Keratinocyte (primary cell): Measurements from ENCODE around the gene ANKRD6. TPM values are rescaled to one million over a fixed set of nuclear protein-coding genes. Genes with fewer than 3 reads are reported as not detected.

Source experiments
- DNase-seq: peaks from one replicate; pipeline ENCODE4 v3.0.0-alpha.2; 2011; ENCODE audit warnings: low read depth, missing footprints, low spot score
- FAIRE-seq: peaks from 2 replicates; lab custom pipeline; 2011; peaks lifted over from hg19 to GRCh38; lab: Jason Lieb, UNC
- H2AFZ ChIP-seq: 2 replicates; pipeline ENCODE4 v1.6.0; 2012; ENCODE audit warnings: low read length, control low read depth, inconsistent platforms; ENCODE audit not compliant: control insufficient read depth
- H3K27ac ChIP-seq: 2 replicates; pipeline ENCODE4 v1.5.1; 2011; ENCODE audit warnings: low read length; ENCODE audit not compliant: control insufficient read depth, insufficient read depth
- H3K27me3 ChIP-seq: 3 replicates; pipeline ENCODE4 v1.6.0; 2011; ENCODE audit warnings: low read length; ENCODE audit not compliant: control insufficient read depth, insufficient read depth; ENCODE audit errors: extremely low read depth
- H3K36me3 ChIP-seq, 2 experiments: 2 replicates in 1 of 2; 3 replicates in 1 of 2; pipeline ENCODE4 v1.5.1; 2011; ENCODE audit warnings: low read length in 2 of 2, mild to moderate bottlenecking in 1 of 2; ENCODE audit not compliant: control insufficient read depth in 2 of 2, insufficient read depth in 2 of 2; ENCODE audit errors: extremely low read depth in 1 of 2
- H3K4me1 ChIP-seq: 3 replicates; pipeline ENCODE4 v1.5.1; 2011; ENCODE audit warnings: low read length; ENCODE audit not compliant: control insufficient read depth, insufficient read depth; ENCODE audit errors: extremely low read depth
- H3K4me2 ChIP-seq: 3 replicates; pipeline ENCODE4 v1.6.0; 2011; ENCODE audit warnings: low read depth, low read length; ENCODE audit not compliant: control insufficient read depth, insufficient read depth; ENCODE audit errors: extremely low read depth
- H3K4me3 ChIP-seq, 3 experiments: fragments of 200-600 bp in 1 of 3; sonication (generic) in 1 of 3; 2 replicates in 2 of 3; 3 replicates in 1 of 3; pipeline ENCODE4 v1.5.1; 2011 to 2016; ENCODE audit warnings: low read length in 3 of 3, mild to moderate bottlenecking in 3 of 3, control low read depth in 2 of 3, inconsistent platforms in 1 of 3, low read depth in 1 of 3, mixed read lengths in 1 of 3, mixed run types in 1 of 3, moderate library complexity in 1 of 3; ENCODE audit not compliant: control insufficient read depth in 2 of 3, insufficient read depth in 2 of 3; ENCODE audit errors: extremely low read depth in 1 of 3
- H3K79me2 ChIP-seq: 2 replicates; pipeline ENCODE4 v1.6.0; 2012; ENCODE audit warnings: low read length; ENCODE audit not compliant: control insufficient read depth, insufficient read depth
- H3K9ac ChIP-seq: 3 replicates; pipeline ENCODE4 v1.6.0; 2011; ENCODE audit warnings: low read length; ENCODE audit not compliant: control insufficient read depth, insufficient read depth; ENCODE audit errors: extremely low read depth
- H3K9me1 ChIP-seq: 3 replicates; pipeline ENCODE4 v1.6.0; 2011; ENCODE audit warnings: low read length; ENCODE audit not compliant: control insufficient read depth, insufficient read depth; ENCODE audit errors: extremely low read depth
- H3K9me3 ChIP-seq: 2 replicates; pipeline ENCODE4 v1.5.1; 2012; ENCODE audit warnings: low read depth, low read length; ENCODE audit not compliant: control insufficient read depth
- H4K20me1 ChIP-seq: 3 replicates; pipeline ENCODE4 v1.6.0; 2011; ENCODE audit warnings: low read length; ENCODE audit not compliant: control insufficient read depth, insufficient read depth; ENCODE audit errors: extremely low read depth
- CTCF ChIP-seq, 3 experiments: IDR thresholded peaks in 1 of 3; conservative IDR thresholded peaks in 1 of 3; optimal IDR thresholded peaks in 1 of 3; 2 replicates in 2 of 3; 3 replicates in 1 of 3; pipeline versions ENCODE3 to v1.5.1; 2011; ENCODE audit warnings: low read length in 3 of 3, mild to moderate bottlenecking in 3 of 3, moderate library complexity in 2 of 3, control low read depth in 1 of 3, inconsistent platforms in 1 of 3; ENCODE audit not compliant: insufficient read depth in 2 of 3; ENCODE audit errors: extremely low read depth in 1 of 3
- EZH2 ChIP-seq: IDR thresholded peaks from one replicate; pipeline ENCODE4 v1.6.1; 2012; ENCODE audit warnings: inconsistent platforms, mild to moderate bottlenecking, low read length, moderate library complexity
- dilution Hi-C: fragments of 300-500 bp; cut with MboI; formaldehyde crosslinking; loops from one replicate; pipeline ENCODE4 v1.7.0; 2020; ENCODE audit warnings: low sequenced_read_pairs; ENCODE audit not compliant: extremely low pct_ligation_motif_present
- polyA plus RNA-seq, 5 experiments: library from polyadenylated mRNA; depleted of rRNA in 3 of 5; stranded (reverse) in 3 of 5; stranded (forward) in 1 of 5; unstranded in 1 of 5; fragments of >200 nt; gene quantifications; 1 replicate in 1 of 5; 2 replicates in 3 of 5; 3 replicates in 1 of 5; pipeline versions ENCODE4 v1.2.1 to v1.2.3, GENCODE V29; 2011 to 2012; ENCODE audit warnings: missing spikeins in 2 of 5, low read depth in 1 of 5, low replicate concordance in 1 of 5

Gene ANKRD6
- polyA plus RNA-seq, 1 donor (not counting 4 experiments of a cell fraction or from before 2014, with no cell fraction given): 5.7 TPM

DNA sequence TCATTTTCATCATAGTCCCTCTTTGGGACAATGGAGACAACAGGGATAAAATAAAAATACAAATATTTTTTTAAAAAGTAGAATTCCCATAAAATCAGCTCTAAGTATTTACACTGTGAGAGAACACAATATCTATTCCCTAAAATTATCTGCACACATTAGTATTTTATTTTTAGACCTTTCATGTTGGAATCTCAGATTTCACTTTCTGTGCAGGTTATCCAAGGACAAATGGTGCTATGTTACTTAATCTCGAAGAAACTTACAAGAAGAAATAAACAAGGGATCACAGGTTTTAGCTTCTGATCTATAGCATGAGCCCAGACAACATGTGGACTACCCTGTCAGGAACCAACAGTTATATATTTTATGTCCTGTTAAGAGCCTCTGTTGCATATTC, 228.6 kb downstream of the ANKRD6 start:
- TF ChIP-seq CTCF (optimal IDR thresholded peaks at IDR 0.05 in 1 of 3, IDR thresholded peaks at IDR 0.05 in 1 of 3, conservative IDR thresholded peaks at IDR 0.05 in 1 of 3; ENCODE audit: extremely low read depth in 1 of 3, insufficient read depth in 2 of 3, low read length in 3 of 3) (no peak), EZH2 (no peak)
- no peak overlapping the region for H2AFZ ChIP-seq
- H3K4me1 ChIP-seq: peaks cover 2% of the 10 kb centered on the region
- H3K27me3 ChIP-seq: no peaks in the 10 kb centered on the region
- H3K9ac ChIP-seq: no peak overlapping the region
- H3K9me1 ChIP-seq: no peaks in the 10 kb centered on the region
- DNase-seq: no peak
- H3K27ac ChIP-seq: no peak overlapping the region
- no peaks in the 10 kb centered on the region for H4K20me1 ChIP-seq
- no peak for FAIRE-seq
- no peaks in the 10 kb centered on the region for H3K79me2 ChIP-seq
- H3K4me3 ChIP-seq: no peak overlapping the region
- H3K9me3 ChIP-seq: no peaks in the 10 kb centered on the region
- no peak overlapping the region for H3K4me2 ChIP-seq
- dilution Hi-C loops: no loop called here
- H3K36me3 ChIP-seq: peaks cover 15 to 42% of the 10 kb centered on the region in 2 experiments

DNA sequence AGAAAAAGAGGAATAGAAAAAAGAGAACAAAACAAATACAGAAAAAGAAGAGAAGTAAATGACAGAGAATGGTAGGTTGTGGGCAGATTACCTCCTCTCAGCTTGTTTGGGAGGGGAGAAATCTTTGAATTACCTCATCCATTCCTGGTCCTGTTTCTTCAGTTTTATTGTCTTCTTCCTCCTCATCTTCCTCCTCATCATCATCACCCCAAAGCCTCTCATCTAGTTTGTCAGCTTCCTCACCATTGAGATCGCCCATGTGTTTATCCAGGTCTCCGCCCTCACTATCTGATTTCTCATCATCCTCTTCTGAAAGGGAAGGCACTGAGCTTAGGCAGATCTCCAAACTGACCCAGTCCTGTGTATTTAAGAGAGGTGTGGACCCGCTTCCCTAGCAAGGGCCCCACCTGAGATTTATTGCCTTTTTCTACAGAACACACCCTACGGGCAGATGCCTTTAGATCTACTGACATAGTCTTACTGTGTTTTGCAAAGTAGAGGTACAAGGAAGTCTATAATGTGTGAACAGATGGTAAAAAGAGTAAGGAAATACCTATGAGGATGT, 229.8 kb downstream of the ANKRD6 start:
- H3K4me3 ChIP-seq: no peak overlapping the region
- TF ChIP-seq CTCF (optimal IDR thresholded peaks at IDR 0.05 in 1 of 3, IDR thresholded peaks at IDR 0.05 in 1 of 3, conservative IDR thresholded peaks at IDR 0.05 in 1 of 3; ENCODE audit: extremely low read depth in 1 of 3, insufficient read depth in 2 of 3, low read length in 3 of 3) (no peak), EZH2 (no peak)
- FAIRE-seq: no peak
- H3K79me2 ChIP-seq: no peaks in the 10 kb centered on the region
- no peak overlapping the region for H3K4me2 ChIP-seq
- H3K9ac ChIP-seq: no peak overlapping the region
- H2AFZ ChIP-seq: no peak overlapping the region
- peaks cover 14 to 37% of the 10 kb centered on the region in 2 experiments for H3K36me3 ChIP-seq
- no peaks in the 10 kb centered on the region for H3K4me1 ChIP-seq
- no peaks in the 10 kb centered on the region for H4K20me1 ChIP-seq
- no peaks in the 10 kb centered on the region for H3K9me1 ChIP-seq
- dilution Hi-C loops: no loop called here
- DNase-seq: no peak
- no peaks in the 10 kb centered on the region for H3K9me3 ChIP-seq
- no peaks in the 10 kb centered on the region for H3K27me3 ChIP-seq
- no peak overlapping the region for H3K27ac ChIP-seq
